Kasumi-1 (cell line): Measurements from ENCODE around the gene MAP6.

Source experiments
- DNase-seq, 2 experiments: peaks; one replicate each; lab custom pipeline; 2025; lab: John Stamatoyannopoulos, UW

The MAP6 gene

GRCh38 chr11:75567971-75568370, 100.9 kb downstream of the MAP6 start:
- DNase-seq: no peak

- no peak for DNase-seq
These were observed 102.0 kb downstream of the MAP6 start for GRCh38 chr11:75566763-75567279.

- no peak for DNase-seq
These were observed 102.7 kb downstream of the MAP6 start for GRCh38 chr11:75565916-75566762.

GRCh38 chr11:75565221-75565814, 103.5 kb downstream of the MAP6 start:
- no peak for DNase-seq

- DNase-seq: no peak
These were observed 104.8 kb downstream of the MAP6 start for GRCh38 chr11:75563978-75564552.

- no peak for DNase-seq
These were observed 105.3 kb downstream of the MAP6 start for GRCh38 chr11:75563501-75563977.

GRCh38 chr11:75562836-75563484, 105.9 kb downstream of the MAP6 start:
- DNase-seq: no peak

- DNase-seq: peak; percentile 74 to 79
These were observed 106.6 kb downstream of the MAP6 start, which contains the start of gene SERPINH1 for GRCh38 chr11:75562048-75562835. Gene SERPINH1, plus strand, starts transcription at chr11:75562253. Its CDS starts 4,097 bp downstream, at chr11:75566350.

- no peak for DNase-seq
These were observed 107.3 kb downstream of the MAP6 start for GRCh38 chr11:75561426-75562047.

- no peak for DNase-seq
These were observed 108.2 kb downstream of the MAP6 start for GRCh38 chr11:75560644-75561043.

- no peak for DNase-seq
These were observed 109.6 kb downstream of the MAP6 start for GRCh38 chr11:75558939-75559843.

GRCh38 chr11:75557666-75558494, 111.0 kb downstream of the MAP6 start:
- no peak for DNase-seq

- DNase-seq: no peak
These were observed 112.6 kb downstream of the MAP6 start for GRCh38 chr11:75556275-75556674.

GRCh38 chr11:75555079-75555811, 113.6 kb downstream of the MAP6 start:
- DNase-seq: no peak

- no peak for DNase-seq
These were observed 114.4 kb downstream of the MAP6 start for GRCh38 chr11:75554258-75555022.

- no peak for DNase-seq
These were observed 115.0 kb downstream of the MAP6 start for GRCh38 chr11:75553889-75554257.

- no peak for DNase-seq
These were observed 115.7 kb downstream of the MAP6 start for GRCh38 chr11:75553182-75553581.
